Superior temporal gyrus (tissue), 1 donor: ENCODE measurements around the gene ARHGAP24.
A peak's percentile ranks its signal among the peaks of the same experiment; 100 is the strongest.
"Not testable (repeated sequence)": the region's sequence is repeated elsewhere in the genome, so short reads cannot be mapped to it uniquely, and the experiment has no call there.

Experiments used
- DNase-seq: peaks from one replicate; pipeline ENCODE4 v3.0.0-alpha.2; 2016; ENCODE audit errors: extremely low spot score

The ARHGAP24 gene

GRCh38 chr4:85656759-85657505 lies 182.0 kb downstream of the ARHGAP24 start:
- no peak for DNase-seq

DNA sequence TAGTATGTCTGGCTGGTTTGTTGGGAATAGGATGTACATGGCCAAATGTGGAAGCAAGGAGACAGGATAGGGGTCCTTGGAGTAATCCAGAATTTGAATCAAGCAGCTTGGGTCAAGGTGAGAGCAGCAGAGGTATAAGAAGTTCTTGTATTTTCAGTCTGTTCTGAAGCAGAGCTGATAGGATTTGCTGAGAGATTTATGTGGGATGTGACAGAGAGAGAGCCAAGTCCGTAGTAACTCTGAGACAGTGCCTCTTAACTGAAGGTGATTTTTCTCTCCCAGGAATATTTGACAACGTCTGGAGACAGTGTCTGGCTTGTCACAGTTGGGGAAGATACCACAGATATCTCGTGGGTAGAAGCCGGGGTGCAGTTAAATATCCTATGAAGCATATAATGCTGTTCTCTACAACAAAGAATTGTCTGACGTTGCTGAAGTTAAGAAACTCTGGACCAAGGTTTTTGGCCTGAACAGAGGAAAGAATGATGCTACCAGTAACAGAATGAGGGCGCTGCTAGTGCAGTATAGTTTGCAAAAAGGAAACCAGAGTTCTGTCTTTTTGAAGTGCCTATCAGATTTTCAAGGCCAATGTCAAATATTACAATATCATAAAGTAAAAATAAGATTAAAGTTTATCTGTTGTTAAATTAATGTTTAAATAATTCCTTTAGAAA lies 184.0 kb downstream of the ARHGAP24 start:
- DNase-seq: no peak

GRCh38 chr4:85659610-85660218 lies 184.8 kb downstream of the ARHGAP24 start:
- no peak for DNase-seq

- DNase-seq: not testable (repeated sequence)
Measured at GRCh38 chr4:85666625-85667024, 191.7 kb downstream of the ARHGAP24 start.

- DNase-seq: no peak
Measured at GRCh38 chr4:85669204-85669603, 194.3 kb downstream of the ARHGAP24 start.

DNA sequence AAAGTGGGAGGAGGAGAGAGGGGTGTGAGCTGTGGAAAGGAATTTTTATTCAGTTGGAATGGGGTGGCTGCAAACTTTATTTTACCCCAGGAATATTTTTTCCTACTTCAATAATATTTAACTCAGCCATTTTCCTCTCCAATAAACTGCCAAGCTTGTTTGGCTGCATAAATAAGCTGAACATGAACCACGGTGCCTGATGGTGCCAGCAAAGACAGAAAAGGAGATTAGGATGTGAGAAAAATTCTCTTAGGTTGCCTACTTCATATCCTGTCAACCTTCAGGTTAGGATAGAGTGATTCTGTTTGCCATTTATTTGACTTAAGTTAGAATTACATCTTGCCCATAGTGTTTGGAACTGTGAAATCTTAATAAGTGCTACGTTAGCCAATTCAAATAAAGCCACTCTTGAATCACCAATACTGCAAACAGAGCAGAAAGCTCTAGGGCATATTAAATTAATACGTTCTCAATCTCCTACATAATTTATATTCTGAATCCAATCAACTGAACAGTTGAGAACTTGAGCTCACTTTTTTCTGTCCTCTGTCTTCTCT lies 195.1 kb downstream of the ARHGAP24 start:
- DNase-seq: no peak

- DNase-seq: no peak
Measured at GRCh38 chr4:85671120-85671519, 196.2 kb downstream of the ARHGAP24 start.

DNA sequence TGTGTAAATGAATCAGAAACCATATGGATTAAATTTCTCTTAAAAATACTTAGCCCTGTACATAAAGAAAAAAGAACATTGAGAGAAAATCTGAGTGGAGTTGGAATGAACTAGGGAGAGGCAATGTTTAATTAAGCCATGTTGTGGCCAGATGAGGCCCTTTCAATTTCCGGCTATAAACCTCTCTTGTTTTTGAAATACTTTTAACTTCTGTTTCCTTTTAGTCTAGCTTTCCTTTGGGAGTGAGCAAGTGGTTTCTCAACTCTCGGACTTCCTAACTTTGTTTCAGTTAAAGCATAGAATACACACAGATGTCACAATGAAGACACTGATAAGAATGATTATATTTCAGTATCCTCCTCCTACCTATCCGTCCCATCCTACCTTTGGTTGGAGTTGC lies 197.2 kb downstream of the ARHGAP24 start:
- DNase-seq: no peak

GRCh38 chr4:85672959-85673358 lies 198.0 kb downstream of the ARHGAP24 start:
- DNase-seq: no peak

GRCh38 chr4:85673540-85673939 lies 198.6 kb downstream of the ARHGAP24 start:
- DNase-seq: no peak

DNA sequence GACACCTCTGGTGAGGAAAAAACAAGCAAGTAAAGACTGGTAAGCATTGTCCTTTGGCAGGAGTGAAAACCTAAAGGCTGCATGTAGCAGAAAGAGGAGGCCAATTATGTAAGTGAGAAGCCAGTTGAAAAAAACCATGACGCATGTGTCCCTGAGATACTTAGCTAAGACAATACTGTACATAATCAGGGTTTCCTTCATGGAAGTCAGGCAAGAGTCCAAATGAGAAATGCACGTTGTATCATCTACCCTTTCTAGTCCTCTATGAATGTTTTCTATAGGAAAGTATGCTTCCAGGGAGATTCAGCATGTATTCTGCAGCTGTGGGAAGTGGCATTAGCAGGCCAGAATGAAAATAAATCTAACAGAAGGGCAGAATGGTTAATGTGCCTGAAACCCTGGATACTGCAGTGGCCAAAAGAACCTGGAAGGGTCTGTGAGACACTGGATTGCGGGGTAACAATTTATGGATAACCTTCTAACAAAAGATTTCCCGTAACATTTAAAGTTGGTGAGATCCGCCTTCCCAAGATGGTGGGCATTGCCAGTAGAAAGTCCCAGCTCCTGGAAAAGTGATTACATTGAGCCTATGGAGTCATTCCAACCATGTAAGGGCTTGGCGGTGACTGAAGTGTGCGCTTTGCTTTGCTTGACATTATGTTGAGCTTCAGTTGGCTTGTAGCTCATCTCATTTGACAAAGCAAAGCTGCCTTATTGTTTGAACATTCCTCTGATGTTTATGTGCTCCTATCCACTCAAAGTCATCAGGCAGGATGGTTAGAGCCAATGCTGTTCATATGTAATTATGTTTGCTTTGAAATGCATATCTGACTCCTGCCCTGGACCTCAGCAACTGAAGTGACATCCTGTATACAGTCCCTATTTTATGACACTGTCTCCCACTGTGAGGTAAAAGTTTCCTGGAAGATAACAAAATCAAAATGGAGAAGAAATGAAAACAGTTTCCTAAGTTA lies 200.4 kb downstream of the ARHGAP24 start:
- DNase-seq: no peak

DNA sequence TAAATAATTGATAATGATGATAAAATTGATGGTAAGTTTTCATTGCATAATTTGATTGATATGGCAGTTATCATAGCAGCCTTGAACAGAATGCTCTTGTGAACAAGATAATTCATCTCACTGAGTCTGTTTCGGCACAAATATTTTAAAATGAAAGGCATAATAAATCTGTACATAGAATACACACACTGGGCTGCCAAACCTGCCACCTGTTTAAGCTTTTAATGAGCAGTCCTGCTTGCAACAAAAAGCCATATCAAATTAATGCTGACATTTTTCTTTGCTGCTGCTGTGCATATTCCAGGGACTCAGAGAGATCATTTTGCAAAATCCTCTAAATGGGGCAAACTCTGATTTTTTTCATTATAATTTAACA lies 201.1 kb downstream of the ARHGAP24 start:
- DNase-seq: no peak

GRCh38 chr4:85676850-85677590 lies 202.1 kb downstream of the ARHGAP24 start:
- DNase-seq: no peak

DNA sequence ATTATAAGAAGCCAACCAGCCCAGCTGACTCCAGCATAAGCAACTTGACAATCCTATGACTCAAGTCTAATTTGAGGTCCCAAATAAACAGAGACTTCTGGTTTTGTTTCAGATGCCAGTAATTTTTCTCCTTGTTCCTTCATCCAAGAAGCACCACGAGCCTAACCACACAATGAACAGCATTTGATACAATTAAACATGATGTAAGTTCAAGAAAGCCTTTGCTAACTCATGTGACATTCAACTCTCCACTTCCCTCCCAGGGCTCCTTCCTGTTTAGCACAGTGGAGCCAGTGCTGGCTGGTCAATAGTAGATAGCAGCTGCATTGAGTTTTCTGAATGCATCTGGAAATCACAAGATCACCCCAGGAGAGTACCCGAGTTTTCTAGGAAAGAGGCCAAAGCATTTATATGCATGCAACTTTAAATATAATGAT lies 206.3 kb downstream of the ARHGAP24 start:
- peak; percentile 62 for DNase-seq

- no peak for DNase-seq
Measured at GRCh38 chr4:85681921-85682320, 207.0 kb downstream of the ARHGAP24 start.

- DNase-seq: no peak
Measured at GRCh38 chr4:85682391-85682790, 207.4 kb downstream of the ARHGAP24 start.

- DNase-seq: no peak
Measured at GRCh38 chr4:85684676-85685075, 209.7 kb downstream of the ARHGAP24 start.

- no peak for DNase-seq
Measured at GRCh38 chr4:85686398-85686797, 211.4 kb downstream of the ARHGAP24 start.

- no peak for DNase-seq
Measured at GRCh38 chr4:85688055-85688740, 213.2 kb downstream of the ARHGAP24 start.

DNA sequence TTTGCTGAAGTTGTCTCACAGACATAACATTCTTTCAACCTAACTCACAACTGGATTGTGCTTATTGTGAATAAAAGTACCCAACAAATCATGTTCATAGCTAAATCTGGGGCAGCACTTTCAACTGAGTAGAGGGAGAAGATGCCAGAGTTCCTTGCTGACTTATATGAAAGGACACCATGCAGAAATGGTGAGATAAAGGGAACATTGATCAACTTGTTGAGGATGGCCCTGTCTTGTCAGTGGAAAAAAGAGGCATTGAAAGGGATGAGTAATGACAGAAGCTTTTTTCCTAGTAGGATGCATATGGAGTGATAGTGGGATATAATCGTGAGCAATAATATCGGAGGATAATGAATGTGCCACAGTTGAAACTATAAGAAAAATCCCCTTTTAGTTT lies 221.7 kb downstream of the ARHGAP24 start:
- no peak for DNase-seq
